ENCODE data around the gene PROSER3. TPM values are rescaled to one million over a fixed set of nuclear protein-coding genes. Genes with fewer than 3 reads are reported as not detected.

The PROSER3 gene
- total and polyA plus RNA-seq, 2 of the 13 experiments (the other 11 are each of a cell fraction or from before 2014, with no cell fraction given), result 5.1 to 5.7 TPM

DNA sequence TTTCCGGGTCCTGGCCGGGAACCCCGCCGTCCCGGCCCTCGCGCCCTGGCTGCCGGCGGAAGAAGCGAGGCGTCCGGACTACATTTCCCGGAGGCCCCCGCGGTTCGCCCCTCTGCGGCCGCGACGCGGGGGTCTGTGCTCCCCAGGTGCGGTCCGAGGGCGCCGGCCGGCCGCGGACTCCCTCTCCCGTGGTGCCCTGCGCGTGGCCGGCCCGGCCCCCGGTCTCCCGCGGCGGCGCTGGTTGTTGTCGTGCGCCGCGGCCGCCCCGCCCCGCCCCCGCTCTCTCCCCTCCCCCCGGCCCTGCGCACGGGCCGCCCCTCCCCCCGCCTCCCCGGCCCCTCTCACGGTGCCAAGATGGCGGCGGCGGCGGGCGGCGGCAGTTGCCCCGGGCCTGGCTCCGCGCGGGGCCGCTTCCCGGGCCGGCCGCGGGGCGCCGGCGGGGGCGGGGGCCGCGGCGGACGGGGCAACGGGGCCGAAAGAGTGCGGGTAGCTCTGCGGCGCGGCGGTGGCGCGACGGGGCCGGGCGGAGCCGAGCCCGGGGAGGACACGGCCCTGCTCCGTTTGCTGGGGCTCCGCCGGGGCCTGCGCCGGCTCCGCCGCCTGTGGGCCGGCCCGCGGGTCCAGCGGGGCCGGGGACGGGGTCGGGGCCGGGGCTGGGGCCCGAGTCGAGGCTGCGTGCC lies 40.2 kb upstream of the PROSER3 start, which contains the start of gene KMT2B (continued):
- TF ChIP-seq, protein P1, sequence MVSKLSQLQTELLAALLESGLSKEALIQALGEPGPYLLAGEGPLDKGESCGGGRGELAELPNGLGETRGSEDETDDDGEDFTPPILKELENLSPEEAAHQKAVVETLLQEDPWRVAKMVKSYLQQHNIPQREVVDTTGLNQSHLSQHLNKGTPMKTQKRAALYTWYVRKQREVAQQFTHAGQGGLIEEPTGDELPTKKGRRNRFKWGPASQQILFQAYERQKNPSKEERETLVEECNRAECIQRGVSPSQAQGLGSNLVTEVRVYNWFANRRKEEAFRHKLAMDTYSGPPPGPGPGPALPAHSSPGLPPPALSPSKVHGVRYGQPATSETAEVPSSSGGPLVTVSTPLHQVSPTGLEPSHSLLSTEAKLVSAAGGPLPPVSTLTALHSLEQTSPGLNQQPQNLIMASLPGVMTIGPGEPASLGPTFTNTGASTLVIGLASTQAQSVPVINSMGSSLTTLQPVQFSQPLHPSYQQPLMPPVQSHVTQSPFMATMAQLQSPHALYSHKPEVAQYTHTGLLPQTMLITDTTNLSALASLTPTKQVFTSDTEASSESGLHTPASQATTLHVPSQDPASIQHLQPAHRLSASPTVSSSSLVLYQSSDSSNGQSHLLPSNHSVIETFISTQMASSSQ (IDR thresholded peaks at IDR 0.05; ENCODE audit: low read depth), result no peak; the same call in 1 of the 2 replicates
- TF ChIP-seq, protein P1 (CRISPR knock-in tag; IDR thresholded peaks at IDR 0.05; ENCODE audit: borderline replicate concordance), result no peak; the same call in 1 of the 2 replicates
- TF ChIP-seq SOX13 (IDR thresholded peaks at IDR 0.05) (no peak), SOX13 (CRISPR knock-in tag; conservative IDR thresholded peaks at IDR 0.05 in 1 of 2, IDR thresholded peaks at IDR 0.05 in 1 of 2) (no peak), ZMYM4 (CRISPR knock-in tag; IDR thresholded peaks at IDR 0.05) (no peak), ARNT2 (CRISPR knock-in tag; IDR thresholded peaks at IDR 0.05; ENCODE audit: low read depth) (no peak), HDAC2 (CRISPR knock-in tag; IDR thresholded peaks at IDR 0.05) (no peak), CAMTA2 (CRISPR knock-in tag; IDR thresholded peaks at IDR 0.05; ENCODE audit: borderline replicate concordance) (no peak), TEAD2 (CRISPR knock-in tag; IDR thresholded peaks at IDR 0.05) (no peak), ZBED4 (CRISPR knock-in tag; IDR thresholded peaks at IDR 0.05; ENCODE audit: borderline replicate concordance) (peak; percentile 37; the same call in 1 of the 2 replicates), NAIF1 (CRISPR knock-in tag; IDR thresholded peaks at IDR 0.05; ENCODE audit: borderline replicate concordance) (no peak)
- TF ChIP-seq, protein P2, sequence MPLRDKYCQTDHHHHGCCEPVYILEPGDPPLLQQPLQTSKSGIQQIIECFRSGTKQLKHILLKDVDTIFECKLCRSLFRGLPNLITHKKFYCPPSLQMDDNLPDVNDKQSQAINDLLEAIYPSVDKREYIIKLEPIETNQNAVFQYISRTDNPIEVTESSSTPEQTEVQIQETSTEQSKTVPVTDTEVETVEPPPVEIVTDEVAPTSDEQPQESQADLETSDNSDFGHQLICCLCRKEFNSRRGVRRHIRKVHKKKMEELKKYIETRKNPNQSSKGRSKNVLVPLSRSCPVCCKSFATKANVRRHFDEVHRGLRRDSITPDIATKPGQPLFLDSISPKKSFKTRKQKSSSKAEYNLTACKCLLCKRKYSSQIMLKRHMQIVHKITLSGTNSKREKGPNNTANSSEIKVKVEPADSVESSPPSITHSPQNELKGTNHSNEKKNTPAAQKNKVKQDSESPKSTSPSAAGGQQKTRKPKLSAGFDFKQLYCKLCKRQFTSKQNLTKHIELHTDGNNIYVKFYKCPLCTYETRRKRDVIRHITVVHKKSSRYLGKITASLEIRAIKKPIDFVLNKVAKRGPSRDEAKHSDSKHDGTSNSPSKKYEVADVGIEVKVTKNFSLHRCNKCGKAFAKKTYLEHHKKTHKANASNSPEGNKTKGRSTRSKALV (CRISPR knock-in tag; IDR thresholded peaks at IDR 0.05), result no peak
- TF ChIP-seq, protein P3, sequence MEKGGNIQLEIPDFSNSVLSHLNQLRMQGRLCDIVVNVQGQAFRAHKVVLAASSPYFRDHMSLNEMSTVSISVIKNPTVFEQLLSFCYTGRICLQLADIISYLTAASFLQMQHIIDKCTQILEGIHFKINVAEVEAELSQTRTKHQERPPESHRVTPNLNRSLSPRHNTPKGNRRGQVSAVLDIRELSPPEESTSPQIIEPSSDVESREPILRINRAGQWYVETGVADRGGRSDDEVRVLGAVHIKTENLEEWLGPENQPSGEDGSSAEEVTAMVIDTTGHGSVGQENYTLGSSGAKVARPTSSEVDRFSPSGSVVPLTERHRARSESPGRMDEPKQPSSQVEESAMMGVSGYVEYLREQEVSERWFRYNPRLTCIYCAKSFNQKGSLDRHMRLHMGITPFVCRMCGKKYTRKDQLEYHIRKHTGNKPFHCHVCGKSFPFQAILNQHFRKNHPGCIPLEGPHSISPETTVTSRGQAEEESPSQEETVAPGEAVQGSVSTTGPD (CRISPR knock-in tag; IDR thresholded peaks at IDR 0.05), result no peak
- TF ChIP-seq, protein P4, sequence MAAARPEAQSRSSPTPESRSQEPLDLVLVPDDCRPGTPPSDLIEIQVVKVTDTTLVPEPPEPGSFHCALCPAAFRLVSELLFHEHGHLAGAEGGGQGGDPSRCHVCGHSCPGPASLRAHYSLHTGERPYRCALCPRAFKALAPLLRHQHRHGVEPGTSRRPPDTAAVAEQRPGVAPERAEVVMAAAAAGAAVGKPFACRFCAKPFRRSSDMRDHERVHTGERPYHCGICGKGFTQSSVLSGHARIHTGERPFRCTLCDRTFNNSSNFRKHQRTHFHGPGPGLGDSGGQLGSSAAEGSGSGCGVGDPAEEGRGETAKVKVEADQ (CRISPR knock-in tag; IDR thresholded peaks at IDR 0.05; ENCODE audit: borderline replicate concordance), result no peak

Data from HepG2 (cell line).